H9 (cell line): ENCODE data around the gene CDCA7L. TPM values are rescaled to one million over a fixed set of nuclear protein-coding genes. Genes with fewer than 3 reads are reported as not detected.

Source experiments
- DNase-seq: peaks from one replicate; pipeline ENCODE4 v3.0.0-alpha.2; 2017
- H2AFZ ChIP-seq: one replicate; pipeline ENCODE4 v1.6.1; 2013; ENCODE audit warnings: mild to moderate bottlenecking, low read length, control low read depth, moderate library complexity
- H2AK5ac ChIP-seq: 2 replicates; pipeline ENCODE4 v1.6.1; 2013; ENCODE audit warnings: low read length, control low read depth, mixed read lengths; ENCODE audit not compliant: insufficient read length
- H2BK120ac ChIP-seq: one replicate; pipeline ENCODE4 v1.6.1; 2013; ENCODE audit warnings: low read depth, mild to moderate bottlenecking, low read length, control low read depth, inconsistent platforms; ENCODE audit not compliant: poor library complexity, severe bottlenecking
- H2BK12ac ChIP-seq: 2 replicates; pipeline ENCODE4 v1.6.1; 2013; ENCODE audit warnings: low read length, control low read depth, mixed read lengths, low read depth; ENCODE audit not compliant: insufficient read length
- H2BK15ac ChIP-seq: 2 replicates; pipeline ENCODE4 v1.6.1; 2013; ENCODE audit warnings: low read depth, low read length, control low read depth
- H2BK20ac ChIP-seq: one replicate; pipeline ENCODE4 v1.6.1; 2013; ENCODE audit warnings: low read depth, mild to moderate bottlenecking, low read length, control low read depth, inconsistent platforms; ENCODE audit not compliant: poor library complexity, severe bottlenecking
- H2BK5ac ChIP-seq: 2 replicates; pipeline ENCODE4 v1.6.1; 2013; ENCODE audit warnings: low read length, control low read depth, mixed read lengths; ENCODE audit not compliant: insufficient read length
- H3K14ac ChIP-seq: 2 replicates; pipeline ENCODE4 v1.6.1; 2013; ENCODE audit warnings: low read length, control low read depth; ENCODE audit not compliant: insufficient read depth
- H3K18ac ChIP-seq: 2 replicates; pipeline ENCODE4 v1.6.1; 2013; ENCODE audit warnings: low read depth, mild to moderate bottlenecking, mixed read lengths, low read length, control low read depth; ENCODE audit not compliant: insufficient read length
- H3K23ac ChIP-seq: 2 replicates; pipeline ENCODE4 v1.6.1; 2013; ENCODE audit warnings: low read length, control low read depth, mixed read lengths, low read depth; ENCODE audit not compliant: insufficient read length
- H3K23me2 ChIP-seq: 2 replicates; pipeline ENCODE4 v1.6.1; 2013; ENCODE audit warnings: low read depth, mild to moderate bottlenecking, mixed read lengths, low read length, control low read depth; ENCODE audit not compliant: insufficient read length, poor library complexity, severe bottlenecking
- H3K27ac ChIP-seq: 2 replicates; pipeline ENCODE4 v1.5.1; 2013; ENCODE audit warnings: low read length, control low read depth, mixed read lengths, low read depth; ENCODE audit not compliant: insufficient read length
- H3K27me3 ChIP-seq: 2 replicates; pipeline ENCODE4 v1.6.1; 2013; ENCODE audit warnings: low read length, control low read depth, inconsistent platforms; ENCODE audit not compliant: insufficient read depth
- H3K4ac ChIP-seq: 2 replicates; pipeline ENCODE4 v1.6.1; 2013; ENCODE audit warnings: low read depth, mild to moderate bottlenecking, control low read depth, inconsistent platforms, low read length, moderate library complexity
- H3K4me1 ChIP-seq: 2 replicates; pipeline ENCODE4 v1.6.1; 2013; ENCODE audit warnings: low read length, control low read depth, inconsistent platforms; ENCODE audit not compliant: insufficient read depth
- H3K4me2 ChIP-seq: 2 replicates; pipeline ENCODE4 v1.6.1; 2013; ENCODE audit warnings: low read length, control low read depth, mixed read lengths; ENCODE audit not compliant: insufficient read length, insufficient read depth
- H3K56ac ChIP-seq: 2 replicates; pipeline ENCODE4 v1.6.1; 2013; ENCODE audit warnings: low read depth, mild to moderate bottlenecking, mixed read lengths, low read length, control low read depth; ENCODE audit not compliant: insufficient read length
- H3K79me1 ChIP-seq: 2 replicates; pipeline ENCODE4 v1.6.1; 2013; ENCODE audit warnings: low read depth, mild to moderate bottlenecking, moderate library complexity, low read length, control low read depth, inconsistent platforms; ENCODE audit not compliant: insufficient read depth, poor library complexity, severe bottlenecking
- H3K79me2 ChIP-seq: 2 replicates; pipeline ENCODE4 v1.6.1; 2013; ENCODE audit warnings: low read length, control low read depth, inconsistent platforms; ENCODE audit not compliant: insufficient read depth
- H3K9ac ChIP-seq: 2 replicates; pipeline ENCODE4 v1.6.1; 2013; ENCODE audit warnings: low read length, control low read depth, mixed read lengths; ENCODE audit not compliant: insufficient read length; ENCODE audit errors: extremely low read depth
- H3K9me3 ChIP-seq: one replicate; pipeline ENCODE4 v1.6.1; 2013; ENCODE audit warnings: low read depth, low read length, inconsistent platforms; ENCODE audit not compliant: control insufficient read depth
- H3T11ph ChIP-seq: one replicate; pipeline ENCODE4 v1.6.1; 2013; ENCODE audit warnings: mild to moderate bottlenecking, low read length, control low read depth, inconsistent platforms
- H4K20me1 ChIP-seq: one replicate; pipeline ENCODE4 v1.6.1; 2013; ENCODE audit not compliant: control insufficient read depth, insufficient read length, insufficient read depth
- H4K5ac ChIP-seq: 2 replicates; pipeline ENCODE4 v1.6.1; 2013; ENCODE audit warnings: low read depth, mild to moderate bottlenecking, mixed read lengths, low read length, control low read depth; ENCODE audit not compliant: insufficient read length
- H4K8ac ChIP-seq: replicated peaks from 2 replicates; pipeline ENCODE4 v1.6.1; 2013; ENCODE audit warnings: low read length, control low read depth, mixed read lengths, low read depth; ENCODE audit not compliant: insufficient read length
- H4K91ac ChIP-seq: 2 replicates; pipeline ENCODE4 v1.6.1; 2013; ENCODE audit warnings: low read depth, mild to moderate bottlenecking, moderate library complexity, mixed read lengths, low read length, control low read depth; ENCODE audit not compliant: insufficient read length
- H3K27ac Mint-ChIP-seq, 3 experiments: 2 replicates in 2 of 3; 3 replicates in 1 of 3; pipeline ENCODE4 v1.8.0; 2020 to 2021; ENCODE audit warnings: mixed read lengths in 3 of 3, mild to moderate bottlenecking in 1 of 3, moderate library complexity in 1 of 3
- H3K27me3 Mint-ChIP-seq: 2 replicates; pipeline ENCODE4 v1.8.0; 2021; ENCODE audit warnings: low read depth, mild to moderate bottlenecking, moderate library complexity, mixed read lengths
- H3K36me3 Mint-ChIP-seq, 3 experiments: 2 replicates in 2 of 3; 3 replicates in 1 of 3; pipeline ENCODE4 v1.8.0; 2020 to 2021; ENCODE audit warnings: low read depth in 3 of 3, mixed read lengths in 3 of 3; ENCODE audit not compliant: insufficient read depth in 1 of 3
- H3K4me1 Mint-ChIP-seq, 2 experiments: 2 replicates each; pipeline ENCODE4 v1.8.0; 2020; ENCODE audit warnings: mixed read lengths in 2 of 2
- H3K4me3 Mint-ChIP-seq, 2 experiments: 2 replicates in 1 of 2; 3 replicates in 1 of 2; pipeline ENCODE4 v1.8.0; 2020 to 2021; ENCODE audit warnings: mild to moderate bottlenecking in 2 of 2, mixed read lengths in 2 of 2, moderate library complexity in 1 of 2
- H3K9me3 Mint-ChIP-seq, 2 experiments: 2 replicates in 1 of 2; 3 replicates in 1 of 2; pipeline ENCODE4 v1.8.0; 2020; ENCODE audit warnings: mild to moderate bottlenecking in 2 of 2, mixed read lengths in 2 of 2, moderate library complexity in 1 of 2
- CTCF ChIP-seq: fragments of 200-600 bp; sonication (generic); conservative IDR thresholded peaks from 3 replicates; pipeline ENCODE4 v1.8.0; 2021; ENCODE audit warnings: antibody characterized with exemption, mild to moderate bottlenecking
- WGBS: extraction: QIAGEN DNeasy Blood & Tissue Kit; methylation state at CpG from one replicate; pipeline ENCODE4 v1.1.7; 2013; ENCODE audit warnings: missing lambda C conversion rate, low lambda C conversion rate, mixed read lengths; ENCODE audit not compliant: insufficient read length; ENCODE audit errors: extremely low coverage; 5-methylcytosine and 5-hydroxymethylcytosine counted together
- total RNA-seq: library from RNA; stranded (reverse); gene quantifications from 2 replicates; pipeline ENCODE4 v1.2.1, GENCODE V29; 2021

The CDCA7L gene
- total RNA-seq, 1 experiment from 2014 or later, result 104 TPM

GRCh38 chr7:21916629-21917028 is 29.1 kb downstream of the CDCA7L start:
- H2BK5ac ChIP-seq, result no peak overlapping the region
- H2BK15ac ChIP-seq, result no peak overlapping the region
- no CpG with 5 or more reads among the region's 5 CpGs for WGBS
- no peak overlapping the region for H4K8ac ChIP-seq
- DNase-seq, result no peak
- no peaks in the 10 kb centered on the region for H3K9me3 ChIP-seq
- no peak overlapping the region for H3K56ac ChIP-seq
- peaks cover 3% of the 10 kb centered on the region for H3K79me1 ChIP-seq
- H2AK5ac ChIP-seq, result no peak overlapping the region
- no peak overlapping the region for H3K9ac ChIP-seq
- H2BK120ac ChIP-seq, result no peak overlapping the region
- H3K4me1 ChIP-seq, result peaks cover 2% of the 10 kb centered on the region; the same call in 1 of the 2 replicates
- TF ChIP-seq CTCF, result no peak
- no peaks in the 10 kb centered on the region for H3K9me3 Mint-ChIP-seq
- no peaks in the 10 kb centered on the region for H3K27me3 ChIP-seq
- no peak overlapping the region for H3K18ac ChIP-seq
- no peak overlapping the region for H4K5ac ChIP-seq
- H2BK20ac ChIP-seq, result no peak overlapping the region
- peak overlapping the region in 2 of 3 experiments; percentile 26 to 74; a peak in 3 of 7 replicates for H3K27ac Mint-ChIP-seq
- no peaks in the 10 kb centered on the region for H3K27me3 Mint-ChIP-seq
- no peak overlapping the region for H3K4me2 ChIP-seq
- peaks cover 37 to 44% of the 10 kb centered on the region in 2 experiments for H3K4me1 Mint-ChIP-seq
- H3K14ac ChIP-seq, result no peak overlapping the region
- H3K36me3 Mint-ChIP-seq, result peaks cover 36 to 46% (median 45%) of the 10 kb centered on the region in 3 experiments
- no peak overlapping the region for H3K23ac ChIP-seq
- no peak overlapping the region for H3T11ph ChIP-seq
- H2AFZ ChIP-seq, result no peak overlapping the region
- H2BK12ac ChIP-seq, result no peak overlapping the region
- H4K91ac ChIP-seq, result no peak overlapping the region
- H3K4ac ChIP-seq, result no peak overlapping the region
- peaks cover 14% of the 10 kb centered on the region; the same call in 1 of the 2 replicates for H3K79me2 ChIP-seq
- H3K23me2 ChIP-seq, result no peaks in the 10 kb centered on the region
- H3K4me3 Mint-ChIP-seq, result no peak overlapping the region
- H4K20me1 ChIP-seq, result no peaks in the 10 kb centered on the region
- no peak overlapping the region for H3K27ac ChIP-seq
